Liver (tissue), 9 donors: Measurements from ENCODE around the gene NUP93. TPM values are rescaled to one million over a fixed set of nuclear protein-coding genes. Genes with fewer than 3 reads are reported as not detected.

Experiments used
- DNase-seq: peaks from one replicate; pipeline ENCODE4 v3.0.0-alpha.2; 2017; ENCODE audit warnings: low spot score
- H3K27ac ChIP-seq, 2 donors: one replicate each; pipeline ENCODE4 v1.7.0; 2013; ENCODE audit warnings: inconsistent platforms in 2 of 2, low read length in 2 of 2, control low read depth in 1 of 2, low read depth in 1 of 2, mild to moderate bottlenecking in 1 of 2
- H3K27me3 ChIP-seq, 4 donors: one replicate each; pipeline versions ENCODE4 v1.6.1 to v1.7.0; 2013; ENCODE audit warnings: low read length in 3 of 4, inconsistent platforms in 1 of 4, mild to moderate bottlenecking in 1 of 4, moderate library complexity in 1 of 4; ENCODE audit not compliant: control insufficient read depth in 4 of 4, insufficient read depth in 4 of 4
- H3K36me3 ChIP-seq, 4 donors: one replicate each; pipeline versions ENCODE4 v1.6.1 to v1.7.0; 2013; ENCODE audit warnings: low read length in 3 of 4, mild to moderate bottlenecking in 3 of 4, low read depth in 1 of 4, moderate library complexity in 1 of 4; ENCODE audit not compliant: control insufficient read depth in 4 of 4, insufficient read depth in 3 of 4
- H3K4me1 ChIP-seq, 4 donors: one replicate each; pipeline versions ENCODE4 v1.6.1 to v1.7.0; 2013; ENCODE audit warnings: low read length in 3 of 4, mild to moderate bottlenecking in 3 of 4, moderate library complexity in 1 of 4; ENCODE audit not compliant: control insufficient read depth in 4 of 4, insufficient read depth in 4 of 4
- H3K4me3 ChIP-seq, 3 donors: one replicate each; pipeline versions ENCODE4 v1.6.1 to v1.7.0; 2013; ENCODE audit warnings: low read length in 3 of 3, control low read depth in 1 of 3, low read depth in 1 of 3, mild to moderate bottlenecking in 1 of 3
- H3K9ac ChIP-seq, 2 donors: one replicate each; pipeline ENCODE4 v1.7.0; 2013; ENCODE audit warnings: low read length in 2 of 2, mild to moderate bottlenecking in 2 of 2, moderate library complexity in 2 of 2, control low read depth in 1 of 2, low read depth in 1 of 2
- H3K9me3 ChIP-seq, 4 donors: one replicate each; pipeline versions ENCODE4 v1.6.1 to v1.7.0; 2013; ENCODE audit warnings: low read length in 3 of 4; ENCODE audit not compliant: control insufficient read depth in 4 of 4
- EGR1 ChIP-seq, 2 donors: IDR thresholded peaks; 2 replicates each; pipeline ENCODE4 v1.6.1; 2016 to 2018; ENCODE audit warnings: antibody characterized with exemption in 2 of 2, low read depth in 2 of 2
- FOXA1 ChIP-seq: IDR thresholded peaks from 2 replicates; pipeline ENCODE4 v1.6.1; 2016; ENCODE audit warnings: antibody characterized with exemption
- FOXA2 ChIP-seq: IDR thresholded peaks from 2 replicates; pipeline ENCODE4 v1.6.1; 2016; ENCODE audit warnings: antibody characterized with exemption
- GABPA ChIP-seq, 2 donors: IDR thresholded peaks in 1 of 2; conservative IDR thresholded peaks in 1 of 2; 2 replicates each; pipeline ENCODE4 v1.6.1; 2016; ENCODE audit warnings: antibody characterized with exemption in 2 of 2, mild to moderate bottlenecking in 1 of 2, moderate library complexity in 1 of 2
- HNF4A ChIP-seq, 2 donors: conservative IDR thresholded peaks; 2 replicates each; pipeline ENCODE4 v1.6.1; 2016; ENCODE audit warnings: antibody characterized with exemption in 2 of 2, mild to moderate bottlenecking in 2 of 2
- HNF4G ChIP-seq: IDR thresholded peaks from 2 replicates; pipeline ENCODE4 v1.6.1; 2016; ENCODE audit warnings: antibody characterized with exemption
- JUND ChIP-seq, 2 donors: IDR thresholded peaks; 2 replicates each; pipeline ENCODE4 v1.6.1; 2016; ENCODE audit warnings: antibody characterized with exemption in 2 of 2
- NR2F2 ChIP-seq: IDR thresholded peaks from 2 replicates; pipeline ENCODE4 v1.6.1; 2016; ENCODE audit warnings: antibody characterized with exemption
- RAD21 ChIP-seq, 2 donors: IDR thresholded peaks; 2 replicates each; pipeline ENCODE4 v1.6.1; 2016; ENCODE audit warnings: antibody characterized with exemption in 2 of 2, mild to moderate bottlenecking in 2 of 2
- YY1 ChIP-seq: IDR thresholded peaks from 2 replicates; pipeline ENCODE4 v1.6.1; 2016; ENCODE audit warnings: antibody characterized with exemption, mild to moderate bottlenecking
- WGBS: extraction: QIAGEN DNeasy Blood & Tissue Kit; methylation state at CpG from one replicate; pipeline ENCODE4 v1.1.7; 2013; 5-methylcytosine and 5-hydroxymethylcytosine counted together
- polyA plus RNA-seq, 2 donors: library from polyadenylated mRNA; stranded (reverse) in 1 of 2; unstranded in 1 of 2; fragments of 200-250 nt in 1 of 2; fragments of >200 nt in 1 of 2; fragmentation: Nextera tagmentation in 1 of 2; extraction: Ambion mirVana in 1 of 2; gene quantifications; one replicate each; pipeline versions ENCODE4 v1.2.1 to v1.2.3, GENCODE V29; 2013 to 2015
- total RNA-seq, 2 donors: library from RNA; depleted of rRNA; stranded (reverse); fragments of >200 nt; gene quantifications; one replicate each; pipeline ENCODE4 v1.2.3, GENCODE V29; 2014
- TF ChIP-seq, protein P1 (sequence below): IDR thresholded peaks from 2 replicates; pipeline ENCODE4 v1.6.1; 2016; ENCODE audit warnings: antibody characterized with exemption, mild to moderate bottlenecking
- donor health status: healthy.
- donor health status: healthy.
- donor health status: healthy.
- donor health status: healthy.
- donor health status: healthy.

NUP93 gene
- total and polyA plus RNA-seq, 4 donors = 8.2 to 31.8 (median 9.8) TPM

DNA sequence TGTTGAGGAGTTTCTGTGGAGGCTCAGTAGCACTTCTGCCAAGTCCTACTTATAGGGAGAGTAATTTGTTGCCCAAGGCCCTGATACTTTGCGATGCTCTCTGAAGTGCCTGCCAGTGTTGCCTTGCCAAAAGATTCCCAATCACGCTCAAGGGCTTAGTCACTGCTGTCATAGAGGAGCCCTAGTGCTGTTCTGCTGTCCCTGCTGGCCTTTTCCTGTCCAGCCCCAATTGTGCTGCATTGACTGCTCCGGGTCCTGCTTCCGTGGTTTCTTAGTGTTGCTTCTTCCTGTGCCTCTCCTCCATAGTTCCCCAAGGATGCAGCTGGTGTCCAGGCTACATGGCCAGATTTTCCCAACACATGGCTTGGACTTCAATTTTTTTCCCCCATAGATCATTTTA lies 13.9 kb downstream of the NUP93 start:
- no peak for DNase-seq
- H3K27ac ChIP-seq = no peak overlapping the region

DNA sequence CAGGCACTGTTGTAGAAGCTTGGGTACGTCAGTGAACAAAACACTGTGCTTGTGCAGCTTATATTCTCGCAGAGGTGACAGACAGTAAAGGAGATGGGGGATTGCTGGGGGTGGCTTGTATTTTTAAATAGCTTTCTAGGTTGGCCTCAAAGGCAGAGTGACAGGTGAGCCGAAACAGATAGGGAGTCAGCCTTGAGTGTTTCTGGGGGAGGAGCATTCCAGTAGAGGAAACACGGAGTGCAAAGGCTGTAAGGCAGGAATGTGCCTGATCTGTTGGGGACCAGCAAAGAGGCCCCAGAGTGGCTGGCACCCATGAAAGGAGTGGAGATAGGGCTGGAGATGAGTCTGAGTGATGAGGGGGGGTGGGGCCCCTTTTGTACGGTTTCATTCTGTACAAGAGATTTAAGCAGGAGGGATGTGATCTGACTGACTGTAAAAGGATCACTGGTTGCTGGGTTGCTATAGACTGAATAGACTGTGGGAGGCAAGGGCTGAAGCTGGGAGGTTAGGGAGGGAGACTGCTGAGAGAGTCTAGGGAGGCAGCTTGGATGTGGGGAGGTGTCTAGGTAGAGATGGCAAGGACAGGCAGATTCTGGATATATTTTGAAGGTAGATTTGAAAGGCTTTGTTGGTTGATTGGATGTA lies 15.2 kb downstream of the NUP93 start:
- TF ChIP-seq HNF4G = no peak
- no peak for TF ChIP-seq HNF4A (conservative IDR thresholded peaks at IDR 0.05)
- TF ChIP-seq RAD21 (IDR thresholded peaks at IDR 0.05) = no peak
- no peak for TF ChIP-seq GABPA (IDR thresholded peaks at IDR 0.05 in 1 of 2, conservative IDR thresholded peaks at IDR 0.05 in 1 of 2)
- TF ChIP-seq JUND (IDR thresholded peaks at IDR 0.05) = no peak
- no peak for TF ChIP-seq EGR1 (IDR thresholded peaks at IDR 0.05; ENCODE audit: low read depth in 2 of 2)
- no peak for TF ChIP-seq NR2F2
- no peak for TF ChIP-seq YY1
- Histone ChIP-seq H3K27me3 (no peaks in the 10 kb centered on the region), H3K9me3 (no peaks in the 10 kb centered on the region), H3K27ac (no peak overlapping the region), H3K4me1 (peaks cover 0 to 2% (median 0%) of the 10 kb centered on the region in 4 donors), H3K4me3 (no peak overlapping the region), H3K9ac (no peak overlapping the region), H3K36me3 (peaks cover 0 to 3% (median 1%) of the 10 kb centered on the region in 4 donors)
- no peak for DNase-seq
- WGBS = 96% methylated on average over 5 of the region's 5 CpGs

More for the DNA sequence above, 13.9 kb downstream of the NUP93 start:
- Histone ChIP-seq H3K27me3 (no peaks in the 10 kb centered on the region), H3K9ac (no peak overlapping the region), H3K9me3 (no peaks in the 10 kb centered on the region), H3K4me1 (peaks cover 0 to 2% (median 0%) of the 10 kb centered on the region in 4 donors), H3K36me3 (peaks cover 0 to 2% (median 0%) of the 10 kb centered on the region in 4 donors), H3K4me3 (no peak overlapping the region)
- 78% methylated on average over 4 of the region's 4 CpGs for WGBS
- TF ChIP-seq NR2F2 (no peak), GABPA (IDR thresholded peaks at IDR 0.05 in 1 of 2, conservative IDR thresholded peaks at IDR 0.05 in 1 of 2) (peak in 1 of 2 donors; percentile 58)

DNA sequence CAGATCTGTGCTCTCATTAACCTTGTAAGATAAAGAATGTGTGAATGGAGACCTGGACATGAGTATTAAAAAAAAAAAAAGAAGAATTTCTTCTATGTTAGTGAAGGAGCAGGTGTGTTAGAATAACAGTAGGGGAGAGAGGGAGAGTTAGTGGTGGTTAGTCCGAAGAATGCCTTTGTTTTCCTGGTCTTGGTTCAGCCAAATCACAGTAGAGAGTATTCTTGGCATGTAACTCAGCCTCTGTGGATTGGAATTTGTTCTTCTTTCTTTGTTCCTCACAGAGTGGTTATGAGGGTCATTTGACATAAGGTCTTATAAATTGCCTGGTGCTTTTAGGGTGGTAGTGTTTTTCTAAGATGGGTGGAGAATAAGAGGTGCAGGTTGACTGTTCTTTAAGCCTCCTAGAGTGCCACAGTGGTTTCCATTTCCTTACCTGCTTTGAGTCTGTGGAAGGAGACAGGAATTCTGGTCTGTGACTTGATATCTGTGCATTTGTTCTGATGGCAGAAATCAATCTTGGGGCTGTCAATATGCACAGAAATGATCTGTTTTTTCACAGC lies 17.6 kb downstream of the NUP93 start:
- H3K36me3 ChIP-seq = peaks cover 0 to 3% (median 1%) of the 10 kb centered on the region in 4 donors
- peaks cover 0 to 2% (median 0%) of the 10 kb centered on the region in 4 donors for H3K4me1 ChIP-seq
- TF ChIP-seq FOXA1 = no peak
- TF ChIP-seq, protein P1, sequence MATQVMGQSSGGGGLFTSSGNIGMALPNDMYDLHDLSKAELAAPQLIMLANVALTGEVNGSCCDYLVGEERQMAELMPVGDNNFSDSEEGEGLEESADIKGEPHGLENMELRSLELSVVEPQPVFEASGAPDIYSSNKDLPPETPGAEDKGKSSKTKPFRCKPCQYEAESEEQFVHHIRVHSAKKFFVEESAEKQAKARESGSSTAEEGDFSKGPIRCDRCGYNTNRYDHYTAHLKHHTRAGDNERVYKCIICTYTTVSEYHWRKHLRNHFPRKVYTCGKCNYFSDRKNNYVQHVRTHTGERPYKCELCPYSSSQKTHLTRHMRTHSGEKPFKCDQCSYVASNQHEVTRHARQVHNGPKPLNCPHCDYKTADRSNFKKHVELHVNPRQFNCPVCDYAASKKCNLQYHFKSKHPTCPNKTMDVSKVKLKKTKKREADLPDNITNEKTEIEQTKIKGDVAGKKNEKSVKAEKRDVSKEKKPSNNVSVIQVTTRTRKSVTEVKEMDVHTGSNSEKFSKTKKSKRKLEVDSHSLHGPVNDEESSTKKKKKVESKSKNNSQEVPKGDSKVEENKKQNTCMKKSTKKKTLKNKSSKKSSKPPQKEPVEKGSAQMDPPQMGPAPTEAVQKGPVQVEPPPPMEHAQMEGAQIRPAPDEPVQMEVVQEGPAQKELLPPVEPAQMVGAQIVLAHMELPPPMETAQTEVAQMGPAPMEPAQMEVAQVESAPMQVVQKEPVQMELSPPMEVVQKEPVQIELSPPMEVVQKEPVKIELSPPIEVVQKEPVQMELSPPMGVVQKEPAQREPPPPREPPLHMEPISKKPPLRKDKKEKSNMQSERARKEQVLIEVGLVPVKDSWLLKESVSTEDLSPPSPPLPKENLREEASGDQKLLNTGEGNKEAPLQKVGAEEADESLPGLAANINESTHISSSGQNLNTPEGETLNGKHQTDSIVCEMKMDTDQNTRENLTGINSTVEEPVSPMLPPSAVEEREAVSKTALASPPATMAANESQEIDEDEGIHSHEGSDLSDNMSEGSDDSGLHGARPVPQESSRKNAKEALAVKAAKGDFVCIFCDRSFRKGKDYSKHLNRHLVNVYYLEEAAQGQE = no peak
- TF ChIP-seq EGR1 (IDR thresholded peaks at IDR 0.05; ENCODE audit: low read depth in 2 of 2) = no peak
- TF ChIP-seq HNF4G = no peak
- TF ChIP-seq FOXA2 = no peak
- TF ChIP-seq NR2F2 = no peak
- WGBS = 84% methylated on average over 1 of the region's 1 CpG
- H3K4me3 ChIP-seq = no peak overlapping the region
- no peaks in the 10 kb centered on the region for H3K27me3 ChIP-seq
- DNase-seq = no peak
- H3K27ac ChIP-seq = no peak overlapping the region
- H3K9ac ChIP-seq = no peak overlapping the region
- no peaks in the 10 kb centered on the region for H3K9me3 ChIP-seq
